NCI-H446 (cell line): Measurements from ENCODE around the gene RAB3GAP2.
A peak's percentile ranks its signal among the peaks of the same experiment; 100 is the strongest.
"Not testable (repeated sequence)": the region's sequence is repeated elsewhere in the genome, so short reads cannot be mapped to it uniquely, and the experiment has no call there.

Experiments
- DNase-seq, 2 experiments: peaks; one replicate each; lab custom pipeline; 2025; lab: John Stamatoyannopoulos, UW

Gene RAB3GAP2

DNA sequence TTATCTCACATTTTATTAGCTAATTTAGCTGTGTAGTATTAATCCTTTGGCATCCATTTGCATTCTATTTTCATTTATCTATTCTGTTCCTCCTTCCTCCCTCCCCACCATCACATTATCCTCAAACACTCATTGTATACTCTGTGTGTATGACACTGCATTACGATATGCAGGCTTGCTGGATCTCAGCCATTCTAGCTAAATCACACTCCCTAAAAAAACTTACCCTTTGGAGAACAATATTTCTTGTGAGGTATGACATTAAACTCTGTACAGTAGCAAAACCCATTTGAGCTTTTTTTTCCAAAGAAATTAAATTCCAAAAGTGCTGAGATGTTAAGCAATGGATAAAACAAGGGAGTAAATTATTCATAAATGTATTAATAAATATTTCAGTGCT, 11.4 kb upstream of the RAB3GAP2 start:
- DNase-seq = no peak

DNA sequence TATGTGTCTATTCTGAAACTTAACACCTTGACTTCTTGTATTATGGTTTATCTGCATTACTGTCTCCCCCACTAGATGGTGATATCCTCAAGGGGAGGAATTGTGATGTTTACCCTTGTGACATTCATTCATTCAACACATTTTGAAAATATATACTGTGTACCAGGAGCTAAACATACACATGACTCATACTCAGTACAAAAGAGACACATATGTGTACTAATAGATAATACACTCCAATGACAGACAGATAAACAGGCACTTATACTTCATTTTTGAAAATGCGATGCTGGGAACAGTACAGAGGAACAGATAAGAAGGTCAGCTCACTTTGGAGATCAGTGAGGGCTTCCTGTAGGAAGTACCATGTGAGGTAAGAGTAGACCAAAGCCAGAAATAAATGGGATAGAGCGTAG, 8.9 kb upstream of the RAB3GAP2 start:
- peak; percentile 7 to 30 for DNase-seq

- no peak for DNase-seq
Observed at GRCh38 chr1:220280249-220280648, 8.0 kb upstream of the RAB3GAP2 start.

DNA sequence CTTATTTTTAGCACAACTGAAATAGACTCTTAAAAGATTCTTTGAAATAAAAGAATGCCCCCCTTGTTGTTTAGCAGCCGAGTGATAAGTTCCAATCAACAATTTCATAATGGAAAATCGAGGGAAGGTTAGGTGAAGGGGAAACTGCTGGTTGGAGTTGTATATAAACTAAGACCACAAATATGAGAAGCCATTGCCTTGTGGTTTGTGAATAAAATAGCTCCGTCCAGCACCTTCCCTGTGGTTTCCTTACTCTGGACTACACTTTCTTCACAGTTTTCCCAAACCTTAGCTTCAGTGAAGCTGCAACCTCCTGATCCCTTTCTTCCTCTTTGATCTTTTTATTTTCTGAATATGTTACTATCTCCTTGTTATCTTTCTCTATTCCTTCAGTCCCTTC, 6.7 kb upstream of the RAB3GAP2 start:
- no peak for DNase-seq

- DNase-seq = no peak
Observed at GRCh38 chr1:220275430-220275829, 3.2 kb upstream of the RAB3GAP2 start.

GRCh38 chr1:220274251-220274855, 2.1 kb upstream of the RAB3GAP2 start:
- DNase-seq = no peak

GRCh38 chr1:220272841-220273090, 513 bp upstream of the RAB3GAP2 start:
- DNase-seq = no peak

GRCh38 chr1:220271706-220272046, 577 bp downstream of the RAB3GAP2 start:
- DNase-seq = no peak

DNA sequence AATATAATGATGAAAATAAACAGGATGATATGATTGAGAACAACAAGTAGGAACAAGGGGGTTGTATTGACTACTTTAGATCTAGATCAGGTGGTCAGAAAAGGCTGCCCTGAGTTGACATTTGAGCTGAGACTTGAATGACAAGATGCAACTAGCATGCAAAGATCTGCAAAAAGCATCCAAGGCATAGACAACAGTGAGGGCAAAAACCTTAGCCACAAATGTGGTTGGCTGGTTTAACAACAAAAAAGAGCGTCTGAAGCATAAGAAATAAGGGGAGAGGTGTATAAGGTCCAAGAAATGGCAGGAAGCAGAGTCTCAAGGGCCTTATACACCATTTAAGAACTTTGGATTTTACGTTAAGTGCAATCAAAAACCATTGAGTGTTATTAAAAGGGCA, 3.2 kb downstream of the RAB3GAP2 start:
- no peak for DNase-seq

DNA sequence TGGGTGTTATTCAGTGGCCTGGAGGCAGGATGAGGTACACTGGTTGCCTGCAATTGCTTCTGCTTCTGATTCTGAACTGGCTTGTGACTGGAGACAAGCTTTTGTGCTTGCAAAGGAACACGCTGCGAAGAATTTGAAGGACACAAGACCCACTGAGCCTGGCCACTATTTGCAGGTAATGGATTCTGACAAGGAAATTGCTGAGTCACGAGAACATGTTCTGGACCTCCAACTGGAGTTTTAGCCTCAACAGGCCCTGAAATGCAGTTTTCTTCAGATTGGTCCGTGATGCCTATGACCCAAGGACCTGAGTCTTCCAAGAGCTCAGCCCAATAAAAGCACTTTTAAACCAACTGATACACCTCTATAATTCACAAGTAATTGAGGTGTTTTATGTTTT, 4.6 kb downstream of the RAB3GAP2 start:
- DNase-seq = no peak

- DNase-seq = not testable (repeated sequence)
Observed at GRCh38 chr1:220260228-220260627, 12.0 kb downstream of the RAB3GAP2 start.

DNA sequence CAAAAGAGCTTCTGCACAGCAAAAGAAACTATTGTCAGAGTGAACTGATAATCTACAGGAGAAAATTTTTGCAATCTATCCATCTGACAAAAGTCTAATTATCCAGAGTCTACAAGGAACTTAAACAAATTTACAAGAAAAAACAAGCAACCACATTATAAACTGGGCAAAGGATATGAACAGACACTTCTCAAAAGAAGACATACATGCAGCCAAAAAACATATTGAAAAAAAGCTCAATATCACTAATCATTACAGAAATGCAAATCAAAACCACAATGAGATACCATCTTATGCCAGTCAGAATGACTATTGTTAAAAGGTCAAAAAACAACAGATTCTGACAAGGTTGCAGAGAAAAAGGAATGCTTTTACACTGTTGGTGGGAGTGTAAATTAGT, 12.5 kb downstream of the RAB3GAP2 start:
- DNase-seq = not testable (repeated sequence)

GRCh38 chr1:220256194-220256593, 16.1 kb downstream of the RAB3GAP2 start:
- not testable (repeated sequence) for DNase-seq

- DNase-seq = no peak
Observed at GRCh38 chr1:220255204-220255603, 17.0 kb downstream of the RAB3GAP2 start.

DNA sequence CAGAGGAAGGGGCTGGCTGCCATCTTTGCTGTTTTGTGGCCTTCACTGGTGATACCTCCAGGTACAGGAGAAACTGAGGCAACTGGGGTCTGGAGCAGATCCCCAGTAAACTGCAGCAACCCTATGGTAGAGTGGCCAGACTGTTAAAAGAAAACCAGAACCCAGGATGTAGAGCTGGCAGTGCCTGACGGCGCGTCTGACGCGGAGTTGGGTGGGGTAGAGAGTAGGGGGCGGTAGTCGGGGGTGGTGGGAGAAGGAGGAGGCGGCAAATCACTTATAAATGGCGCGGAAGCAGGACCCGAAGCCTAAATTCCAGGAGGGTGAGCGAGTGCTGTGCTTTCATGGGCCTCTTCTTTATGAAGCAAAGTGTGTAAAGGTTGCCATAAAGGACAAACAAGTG, 19.0 kb downstream of the RAB3GAP2 start:
- not testable (repeated sequence) for DNase-seq

DNA sequence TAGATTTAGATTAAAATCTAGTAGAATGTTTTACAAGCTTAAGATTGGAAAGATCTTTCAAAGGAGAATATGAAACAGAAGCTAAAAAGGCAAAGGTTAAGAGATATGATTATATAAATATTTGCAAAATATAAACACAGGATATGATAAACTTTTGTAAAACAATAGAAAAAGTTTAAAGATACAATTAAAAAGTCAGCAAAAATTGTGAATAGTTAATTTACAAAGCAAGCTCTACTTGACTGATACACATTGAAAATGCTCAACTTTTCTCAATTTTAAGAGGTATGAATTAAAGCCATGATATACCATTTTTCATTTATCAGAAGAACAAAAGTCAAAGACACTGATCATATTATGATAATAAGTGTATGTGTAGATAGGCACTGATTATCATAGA, 21.0 kb downstream of the RAB3GAP2 start:
- DNase-seq = no peak

DNA sequence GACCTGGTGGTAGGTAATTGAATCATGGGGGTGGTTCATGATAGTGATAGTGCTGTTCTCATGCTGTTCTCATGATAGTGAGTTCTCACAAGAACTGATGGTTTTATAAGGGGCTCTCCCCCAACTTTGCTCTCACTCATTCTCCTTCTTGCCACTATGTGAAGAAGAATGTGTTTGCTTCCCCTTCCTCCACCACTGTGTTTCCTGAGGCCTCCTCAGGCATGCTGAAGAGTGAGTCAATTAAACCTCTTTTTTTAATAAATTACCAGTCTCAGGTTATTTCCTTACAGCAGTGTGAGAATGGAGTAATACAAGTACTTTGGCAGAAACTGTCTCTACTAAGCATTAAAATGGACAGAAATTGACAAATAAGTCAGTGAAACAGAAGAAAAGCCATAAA, 21.6 kb downstream of the RAB3GAP2 start:
- no peak for DNase-seq

- no peak for DNase-seq
Observed at GRCh38 chr1:220249522-220249921, 22.7 kb downstream of the RAB3GAP2 start.

- DNase-seq = not testable (repeated sequence)
Observed at GRCh38 chr1:220248715-220249265, 23.5 kb downstream of the RAB3GAP2 start.

DNA sequence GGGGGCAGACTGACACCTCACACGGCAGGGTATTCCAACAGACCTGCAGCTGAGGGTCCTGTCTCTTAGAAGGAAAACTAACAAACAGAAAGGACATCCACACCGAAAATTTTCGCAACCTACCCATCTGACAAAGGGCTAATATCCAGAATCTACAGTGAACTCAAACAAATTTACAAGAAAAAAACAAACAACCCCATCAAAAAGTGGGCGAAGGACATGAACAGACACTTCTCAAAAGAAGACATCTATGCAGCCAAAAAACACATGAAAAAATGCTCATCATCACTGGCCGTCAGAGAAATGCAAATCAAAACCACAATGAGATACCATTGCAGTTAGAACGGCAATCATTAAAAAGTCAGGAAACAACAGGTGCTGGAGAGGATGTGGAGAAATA, 26.4 kb downstream of the RAB3GAP2 start:
- DNase-seq = not testable (repeated sequence)

DNA sequence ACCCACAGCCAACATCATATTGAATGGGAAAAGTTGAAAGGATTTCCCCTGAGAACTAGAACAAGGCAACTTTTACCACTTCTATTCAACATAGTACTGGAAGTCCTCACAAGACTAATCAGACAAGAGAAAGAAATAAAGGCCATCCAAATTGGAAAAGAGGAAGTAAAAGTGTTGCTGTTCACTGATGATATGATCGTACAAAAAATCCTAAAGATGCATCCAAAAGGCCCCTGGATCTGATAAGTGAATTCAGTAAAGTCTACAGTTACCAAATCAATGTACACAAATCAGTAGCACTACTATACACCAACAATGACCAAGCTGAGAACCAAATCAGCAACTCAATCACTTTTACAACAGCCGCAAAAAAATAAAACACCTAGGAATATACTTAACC, 28.3 kb downstream of the RAB3GAP2 start:
- DNase-seq = no peak

- DNase-seq = no peak
Observed at GRCh38 chr1:220241072-220241663, 31.1 kb downstream of the RAB3GAP2 start.

- DNase-seq = no peak
Observed at GRCh38 chr1:220239966-220240365, 32.3 kb downstream of the RAB3GAP2 start.

DNA sequence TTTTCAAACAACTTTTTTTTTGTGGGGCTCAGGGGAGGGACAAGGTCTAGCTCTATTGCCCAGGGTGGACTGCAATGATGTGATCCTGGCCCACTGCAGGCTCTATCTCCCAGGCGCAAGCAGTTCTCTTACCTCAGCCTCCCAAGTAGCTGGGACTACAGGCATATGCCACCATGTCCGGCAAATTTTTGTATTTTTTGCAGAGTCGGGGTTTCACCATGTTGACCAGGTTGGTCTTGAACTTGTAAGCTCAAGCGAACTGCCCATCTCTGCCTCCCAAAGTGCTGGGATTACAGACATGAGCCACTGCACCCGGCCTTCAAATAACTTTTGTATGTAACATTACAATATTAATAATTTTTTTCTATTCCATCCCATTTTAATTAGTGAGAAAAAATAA, 33.0 kb downstream of the RAB3GAP2 start:
- no peak for DNase-seq
